HG03064 (cell line): ENCODE data around the gene SPRR4.
"Not testable (repeated sequence)": the region's sequence is repeated elsewhere in the genome, so short reads cannot be mapped to it uniquely, and the experiment has no call there.

Experiments
- ATAC-seq: cut with Tn5 transposase; IDR thresholded peaks from one replicate; pipeline ENCODE4 v1.9.1; 2021; ENCODE audit warnings: low read depth; ENCODE audit not compliant: unreplicated experiment

The SPRR4 gene

DNA sequence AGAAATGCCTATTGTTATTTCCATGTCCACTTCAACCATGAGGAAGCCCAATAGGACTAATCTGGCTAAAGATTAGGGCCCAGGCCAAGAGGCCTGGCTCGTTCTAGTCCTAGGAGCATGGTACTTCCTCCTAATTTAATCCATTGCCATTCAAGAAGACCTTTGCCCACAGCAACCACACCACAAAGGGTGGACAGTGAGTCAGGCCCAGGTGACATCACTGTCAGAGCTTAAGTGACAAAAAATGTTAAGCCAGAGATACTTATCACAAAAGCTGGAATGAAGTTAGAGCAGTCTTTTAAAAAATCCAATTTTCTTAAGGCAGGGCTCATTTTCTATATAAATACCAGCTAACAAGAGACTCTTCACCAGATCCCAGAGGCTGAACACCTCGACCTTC is 30.9 kb downstream of the SPRR4 start, which contains the start of gene SPRR3:
SPRR3 (plus strand) TSS at position 368 of the 400 bp plus-strand sequence. CDS start 1,272 bp downstream, outside the sequence.
- no peak for ATAC-seq

DNA sequence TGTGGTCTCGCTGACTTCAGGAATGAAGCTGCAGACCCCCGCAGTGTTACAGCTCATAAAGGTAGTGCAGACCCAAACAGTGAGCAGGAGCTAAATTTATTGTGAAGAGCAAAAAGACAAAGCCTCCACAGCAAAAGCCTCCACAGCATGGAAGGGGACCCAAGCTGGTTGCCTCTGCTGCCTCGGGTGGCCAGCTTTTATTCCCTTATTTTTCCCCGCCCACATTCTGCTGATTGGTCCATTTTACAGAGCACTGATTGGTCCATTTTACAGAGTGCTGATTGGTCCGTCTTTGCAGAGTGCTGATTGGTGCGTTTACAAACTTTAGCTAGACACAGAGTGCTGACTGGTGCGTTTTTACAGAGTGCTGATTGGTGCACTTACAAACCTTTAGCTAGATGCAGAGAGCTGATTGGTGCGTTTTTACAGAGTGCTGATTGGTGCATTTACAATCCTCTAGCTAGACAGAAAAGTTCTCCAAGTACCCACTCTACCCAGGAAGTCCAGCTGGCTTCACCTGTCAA is 40.8 kb downstream of the SPRR4 start:
- ATAC-seq, result not testable (repeated sequence)

DNA sequence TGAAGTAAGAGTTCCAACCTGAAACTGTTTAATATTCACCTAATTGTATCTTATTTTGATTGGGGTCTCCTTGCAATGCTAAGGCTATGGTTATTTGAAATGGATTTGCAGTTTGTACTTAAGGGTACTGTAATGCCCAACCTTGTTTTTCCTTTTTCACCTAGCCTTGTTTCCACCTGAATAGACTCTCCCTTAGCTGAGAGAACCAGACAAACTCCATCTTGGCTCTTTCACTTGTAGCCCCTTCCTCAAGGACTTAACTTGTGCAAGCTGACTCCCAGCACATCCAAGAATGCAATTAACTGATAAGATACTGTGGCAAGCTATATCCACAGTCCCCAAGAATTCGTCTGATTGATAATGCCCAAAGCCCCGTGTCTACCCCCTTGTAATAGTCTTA is 51.4 kb downstream of the SPRR4 start:
- ATAC-seq, result not testable (repeated sequence)
